Measurements from ENCODE around the gene HEATR5B.
"Not testable (repeated sequence)": the region's sequence is repeated elsewhere in the genome, so short reads cannot be mapped to it uniquely, and the experiment has no call there.

HEATR5B gene

DNA sequence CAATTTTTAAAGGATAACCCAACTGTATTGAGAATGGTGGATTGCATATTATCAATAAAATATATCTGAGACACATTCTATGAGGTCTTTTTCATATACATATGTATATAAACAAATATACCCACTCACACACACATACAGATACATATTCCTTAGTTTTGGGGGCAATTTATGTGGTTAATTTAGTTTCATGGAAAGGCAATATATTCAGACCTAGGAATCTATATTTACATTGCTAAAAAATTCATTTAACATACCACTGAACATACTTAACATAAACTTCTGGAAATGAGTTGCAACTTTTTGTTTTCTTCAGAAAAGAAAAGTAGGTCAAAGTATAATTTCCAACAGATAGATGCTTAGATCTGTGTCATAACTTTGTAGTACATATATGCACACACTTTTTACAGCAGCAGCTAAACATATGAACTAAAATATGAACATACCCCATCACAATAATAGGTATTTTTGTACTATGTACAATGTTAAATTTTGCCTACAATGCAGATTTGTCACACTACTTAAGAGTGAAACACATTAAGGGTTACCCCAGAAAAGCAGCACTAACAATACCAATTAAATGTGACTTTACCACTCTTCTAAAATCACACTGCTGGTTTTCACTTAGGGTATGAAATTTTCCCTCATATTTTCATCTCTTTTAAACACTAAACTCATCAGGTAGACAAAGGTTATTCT is 23.0 kb downstream of the HEATR5B start:
- DNase-seq: no peak

DNA sequence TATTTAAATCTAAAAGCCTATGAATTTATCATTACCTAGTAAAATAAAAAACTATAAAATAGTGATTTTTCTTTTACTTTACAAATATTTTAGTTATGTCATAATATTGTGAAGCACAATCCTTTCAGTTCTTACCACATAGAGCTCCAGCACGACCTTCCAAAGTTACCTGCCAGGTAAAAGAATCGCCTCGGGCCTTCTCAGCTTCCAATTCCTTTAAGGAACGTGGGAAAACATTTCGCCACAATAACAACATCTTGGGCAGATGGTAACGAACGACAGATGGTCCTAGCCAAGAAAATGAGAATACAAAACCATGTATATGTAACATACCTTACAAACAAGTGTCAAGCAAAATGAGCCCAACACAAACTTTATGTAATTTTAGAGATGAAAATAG is 23.7 kb downstream of the HEATR5B start:
- DNase-seq: no peak

- DNase-seq: no peak
These were observed 24.3 kb downstream of the HEATR5B start for GRCh38 chr2:37059841-37060240.

DNA sequence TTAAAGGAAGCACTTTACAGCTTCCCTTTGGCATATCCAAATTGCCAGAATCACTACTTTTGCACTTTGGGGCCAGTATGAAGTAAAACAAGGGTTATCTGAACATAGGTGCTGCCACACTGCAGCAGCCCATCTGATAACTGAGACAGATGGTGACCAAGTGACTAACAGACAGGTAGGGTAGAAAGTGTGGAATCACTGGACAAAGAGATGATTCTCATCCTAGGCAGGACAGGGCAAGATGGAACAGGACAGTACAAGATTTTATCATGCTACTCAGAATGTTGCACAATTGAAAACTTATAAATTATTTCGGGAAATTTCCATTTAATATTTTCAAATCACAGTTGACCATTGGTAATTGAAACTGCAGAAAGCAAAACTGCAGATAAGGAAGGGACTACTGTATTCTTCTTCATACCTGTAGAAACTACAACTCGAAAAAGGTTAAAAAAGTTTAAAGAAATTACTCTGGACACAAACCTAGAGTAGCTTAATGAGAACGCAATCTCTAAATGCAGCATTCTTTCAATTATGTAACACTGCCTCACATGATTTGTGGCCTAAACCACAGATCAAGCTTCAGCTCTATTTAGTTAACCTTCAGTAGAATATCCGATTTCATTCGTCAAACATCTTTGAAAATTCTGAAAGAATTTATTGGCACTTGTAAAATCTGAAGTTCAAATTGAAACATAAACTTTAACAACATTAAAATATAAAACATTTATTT is 31.4 kb downstream of the HEATR5B start:
- DNase-seq: no peak

GRCh38 chr2:37039580-37039979 is 44.6 kb downstream of the HEATR5B start:
- DNase-seq: no peak

GRCh38 chr2:37037771-37038170 is 46.4 kb downstream of the HEATR5B start:
- DNase-seq: no peak

DNA sequence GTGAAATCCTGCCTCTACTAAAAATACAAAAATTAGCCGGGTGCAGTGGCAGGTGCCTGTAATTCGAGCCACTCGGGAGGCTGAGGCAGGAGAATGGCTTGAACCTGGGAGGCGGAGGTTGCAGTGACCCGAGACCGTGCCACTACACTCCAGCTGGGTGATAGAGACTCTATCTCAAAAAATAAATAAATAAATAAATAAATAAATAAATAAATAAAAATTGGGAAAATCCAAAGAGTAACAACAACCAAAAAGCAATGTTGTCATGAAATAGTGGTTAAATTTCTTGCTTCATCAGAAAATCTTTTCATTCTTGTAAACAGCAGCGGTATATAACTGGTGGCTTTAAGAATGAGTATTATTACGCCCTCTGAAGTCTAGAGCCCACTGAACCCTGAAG is 54.4 kb downstream of the HEATR5B start:
- no peak for DNase-seq

- DNase-seq: no peak
These were observed 58.1 kb downstream of the HEATR5B start for GRCh38 chr2:37026050-37026449.

- DNase-seq: no peak
These were observed 63.0 kb downstream of the HEATR5B start for GRCh38 chr2:37020887-37021796.

DNA sequence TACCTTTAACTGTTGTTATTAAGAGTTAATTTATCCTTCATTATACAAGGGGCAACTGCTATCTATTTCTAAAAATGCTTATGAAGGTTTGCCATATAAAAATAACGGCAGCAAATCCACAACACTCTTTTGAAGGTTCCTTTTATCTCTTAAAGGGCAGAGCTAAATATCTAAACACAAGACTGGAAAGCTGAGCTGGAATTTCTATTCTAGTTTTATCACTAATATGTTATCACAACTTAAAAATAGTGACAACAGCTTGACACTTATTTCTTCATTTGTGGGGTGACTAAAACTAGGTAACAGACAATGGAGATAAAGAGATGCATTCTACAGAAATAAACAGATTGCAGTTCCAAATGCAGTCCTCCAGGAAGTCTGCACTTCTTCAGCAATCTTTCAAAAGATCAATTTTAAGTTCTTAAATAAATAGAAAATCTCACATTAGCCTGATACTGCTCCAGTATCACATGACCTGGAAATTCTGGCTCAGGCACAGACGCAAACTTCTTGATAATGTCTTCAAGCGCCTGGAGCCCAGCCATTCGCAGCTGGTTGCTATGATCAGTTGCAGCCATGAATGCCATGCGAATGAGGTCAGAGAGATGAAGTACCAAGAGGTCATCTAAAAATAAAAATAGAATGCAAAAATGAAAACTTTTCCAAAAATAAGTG is 63.8 kb downstream of the HEATR5B start:
- peak; percentile 61 for DNase-seq

DNA sequence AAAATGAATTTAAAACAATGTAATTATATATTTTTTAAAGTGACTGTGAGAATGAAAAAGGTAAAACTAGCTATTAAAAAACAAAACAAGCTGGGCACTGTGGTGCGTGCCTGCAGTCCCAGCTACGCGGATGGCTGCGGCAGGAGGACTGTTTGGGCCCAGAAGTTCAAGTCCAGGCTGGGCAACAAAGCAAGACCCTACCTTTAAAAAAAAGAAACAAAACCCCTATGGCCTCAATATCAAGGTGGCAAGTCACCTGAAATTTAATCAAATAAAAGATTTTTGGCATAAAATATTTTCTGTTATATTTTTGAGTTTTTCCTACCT is 70.9 kb downstream of the HEATR5B start:
- no peak for DNase-seq

- DNase-seq: no peak
These were observed 73.0 kb downstream of the HEATR5B start for GRCh38 chr2:37011130-37011529.

GRCh38 chr2:37005118-37005868 is 78.9 kb downstream of the HEATR5B start:
- no peak for DNase-seq

DNA sequence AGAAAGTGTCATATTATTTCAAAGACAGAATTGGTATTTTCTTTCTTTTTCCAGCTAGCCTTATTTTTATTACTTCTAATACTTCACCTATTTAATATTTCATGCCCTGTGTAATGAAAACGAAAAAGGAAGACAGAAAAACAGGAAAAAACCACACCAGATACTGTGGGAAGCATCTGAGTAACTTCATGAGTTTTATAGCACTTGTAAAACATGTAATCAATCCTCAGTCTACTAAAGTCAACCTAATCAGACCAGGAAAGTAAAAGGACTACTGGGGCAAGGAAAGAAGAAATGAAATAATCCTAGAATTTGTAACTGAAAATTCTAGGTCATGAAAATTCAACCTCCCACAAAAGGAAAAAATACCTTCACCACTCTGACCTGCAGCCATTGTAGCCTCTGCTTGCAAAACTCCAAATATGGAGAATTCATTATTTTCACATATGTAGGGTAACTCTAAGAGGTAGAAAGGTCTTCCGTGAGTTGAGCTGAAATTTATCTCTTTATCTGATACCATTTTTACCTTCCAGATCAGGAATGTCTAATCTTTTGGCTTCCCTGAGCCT is 83.1 kb downstream of the HEATR5B start:
- no peak for DNase-seq

- DNase-seq: no peak
These were observed 83.9 kb downstream of the HEATR5B start for GRCh38 chr2:37000318-37000717.

GRCh38 chr2:36999416-36999815 is 84.8 kb downstream of the HEATR5B start:
- DNase-seq: not testable (repeated sequence)

- DNase-seq: no peak
These were observed 90.1 kb downstream of the HEATR5B start for GRCh38 chr2:36993841-36994620.

DNA sequence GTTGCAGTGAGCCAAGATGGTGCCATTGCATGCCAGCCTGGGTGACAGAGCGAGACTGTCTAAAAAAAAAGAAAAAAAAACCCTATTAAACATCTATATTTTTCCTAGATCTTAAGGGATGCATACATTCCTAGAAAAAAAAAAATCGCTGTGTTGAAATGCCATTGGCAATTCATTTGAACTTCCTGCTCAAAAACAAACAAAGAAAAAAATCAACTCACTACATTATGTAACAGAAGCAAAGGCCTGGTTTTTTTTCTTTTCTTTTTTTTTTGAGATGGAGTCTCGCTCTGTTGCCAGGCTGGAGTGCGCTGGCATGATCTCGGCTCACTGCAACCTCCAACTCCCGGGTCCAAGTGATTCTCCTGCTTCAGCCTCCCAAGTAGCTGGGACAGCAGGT is 96.2 kb downstream of the HEATR5B start:
- no peak for DNase-seq

GRCh38 chr2:36982467-36982866 is 101.7 kb downstream of the HEATR5B start:
- no peak for DNase-seq

GRCh38 chr2:36981911-36982310 is 102.3 kb downstream of the HEATR5B start:
- DNase-seq: no peak

DNA sequence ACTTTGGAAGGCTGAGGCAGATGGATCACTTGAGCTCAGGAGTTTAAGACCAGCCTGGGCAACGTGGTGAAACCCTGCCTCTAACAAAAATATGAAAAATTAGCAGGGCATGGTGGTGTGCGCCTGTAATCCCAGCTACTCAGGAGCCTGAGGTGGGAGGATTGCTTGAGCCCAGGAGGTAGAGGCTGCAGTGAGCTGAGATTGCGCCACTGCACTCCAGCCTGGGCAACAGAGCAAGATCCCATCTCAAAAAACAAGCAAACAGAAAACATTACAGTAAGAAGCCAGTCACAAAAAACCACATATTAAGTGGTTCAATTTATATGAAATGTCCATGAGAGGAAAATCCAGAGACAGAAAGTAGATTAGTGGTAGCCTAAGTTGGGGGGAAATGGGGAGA is 105.2 kb downstream of the HEATR5B start:
- DNase-seq: not testable (repeated sequence)

Data from left hindlimb (tissue), 1 donor.